Endothelial cell of umbilical vein (primary cell): ENCODE data around the gene PHF2. TPM values are rescaled to one million over a fixed set of nuclear protein-coding genes. Genes with fewer than 3 reads are reported as not detected.

ENCODE experiments used
- BruUV-seq: library from RNA; stranded (reverse); fragments of 400-500 nt; replicated peaks from 2 replicates; lab custom pipeline; 2021; lab: Mats Ljungman, UMichigan
- CTCF ChIA-PET: fragments of 300-600, 350-600 bp; sonication (Branson Sonifier 250); formaldehyde crosslinking; loops from one replicate; lab custom pipeline; 2021; ENCODE audit warnings: antibody characterized with exemption, inconsistent platforms; lab: Charles Lee
- POLR2A ChIA-PET: fragments of 300-600, 350-600 bp; sonication (Branson Sonifier 250); formaldehyde crosslinking; loops from one replicate; lab custom pipeline; 2021; ENCODE audit warnings: antibody characterized with exemption, inconsistent platforms; lab: Charles Lee
- DNase-seq: peaks from one replicate; pipeline ENCODE4 v3.0.0-alpha.2; 2011; ENCODE audit warnings: low read depth, low spot score
- FAIRE-seq: peaks from 2 replicates; lab custom pipeline; 2011; peaks lifted over from hg19 to GRCh38; lab: Jason Lieb, UNC
- H2AFZ ChIP-seq: 2 replicates; pipeline ENCODE4 v1.6.0; 2012; ENCODE audit warnings: low read depth, low read length, control low read depth, inconsistent platforms
- H3K27ac ChIP-seq: 2 replicates; pipeline ENCODE4 v1.5.1; 2011; ENCODE audit warnings: low read depth, mild to moderate bottlenecking, control low read depth, low read length, moderate library complexity; ENCODE audit not compliant: insufficient read depth
- H3K27me3 ChIP-seq, 2 experiments: 2 replicates each; pipeline versions ENCODE4 v1.6.0 to v1.6.1; 2011; ENCODE audit warnings: low read length in 2 of 2, mixed read lengths in 1 of 2; ENCODE audit not compliant: control insufficient read depth in 2 of 2, insufficient read depth in 2 of 2
- H3K36me3 ChIP-seq, 2 experiments: 2 replicates in 1 of 2; 3 replicates in 1 of 2; pipeline ENCODE4 v1.5.1; 2011; ENCODE audit warnings: low read length in 2 of 2, mild to moderate bottlenecking in 1 of 2, moderate library complexity in 1 of 2; ENCODE audit not compliant: control insufficient read depth in 2 of 2, insufficient read depth in 2 of 2; ENCODE audit errors: extremely low read depth in 1 of 2
- H3K4me1 ChIP-seq: 3 replicates; pipeline ENCODE4 v1.5.1; 2011; ENCODE audit warnings: mild to moderate bottlenecking, low read length; ENCODE audit not compliant: control insufficient read depth, insufficient read depth; ENCODE audit errors: extremely low read depth
- H3K4me2 ChIP-seq: 2 replicates; pipeline ENCODE4 v1.6.1; 2011; ENCODE audit warnings: low read length, control low read depth, mixed read lengths; ENCODE audit not compliant: insufficient read depth
- H3K4me3 ChIP-seq, 3 experiments: fragments of 200-600 bp in 1 of 3; sonication (generic), shearing (Covaris generic) in 1 of 3; replicated peaks in 1 of 3; 2 replicates each; pipeline ENCODE4 v1.5.1; 2011 to 2016; ENCODE audit warnings: control low read depth in 3 of 3, low read length in 3 of 3, mild to moderate bottlenecking in 2 of 3, inconsistent platforms in 1 of 3, low read depth in 1 of 3, moderate library complexity in 1 of 3; ENCODE audit not compliant: insufficient read depth in 1 of 3
- H3K79me2 ChIP-seq: 2 replicates; pipeline ENCODE4 v1.6.0; 2012; ENCODE audit warnings: low read length, inconsistent platforms; ENCODE audit not compliant: control insufficient read depth, insufficient read depth
- H3K9ac ChIP-seq: replicated peaks from 2 replicates; pipeline ENCODE3; 2011; ENCODE audit warnings: low read length, control low read depth; ENCODE audit not compliant: insufficient read depth; ENCODE audit errors: extremely low read depth
- H3K9me1 ChIP-seq: replicated peaks from 3 replicates; pipeline ENCODE4 v1.6.0; 2011; ENCODE audit warnings: mild to moderate bottlenecking, low read length; ENCODE audit not compliant: control insufficient read depth, insufficient read depth; ENCODE audit errors: extremely low read depth
- H3K9me3 ChIP-seq: replicated peaks from 2 replicates; pipeline ENCODE4 v1.5.1; 2012; ENCODE audit warnings: low read length, inconsistent platforms; ENCODE audit not compliant: control insufficient read depth, insufficient read depth
- H4K20me1 ChIP-seq: replicated peaks from 2 replicates; pipeline ENCODE3; 2011; ENCODE audit warnings: mild to moderate bottlenecking, low read length; ENCODE audit not compliant: control insufficient read depth, insufficient read depth; ENCODE audit errors: extremely low read depth
- EZH2 ChIP-seq: IDR thresholded peaks from 2 replicates; pipeline ENCODE4 v1.6.1; 2012; ENCODE audit warnings: borderline replicate concordance, low read depth, mild to moderate bottlenecking, moderate library complexity, low read length, inconsistent platforms; ENCODE audit not compliant: severe bottlenecking
- FOS ChIP-seq: IDR thresholded peaks from 2 replicates; pipeline ENCODE4 v1.6.1; 2011; ENCODE audit warnings: mild to moderate bottlenecking, low read length, moderate library complexity, borderline replicate concordance; ENCODE audit not compliant: insufficient read depth
- GATA2 ChIP-seq: IDR thresholded peaks from 2 replicates; pipeline ENCODE4 v1.7.0; 2011; ENCODE audit warnings: low read depth, mild to moderate bottlenecking, moderate library complexity, mixed read lengths, low read length; ENCODE audit not compliant: insufficient read length, insufficient read depth
- JUN ChIP-seq: IDR thresholded peaks from 2 replicates; pipeline ENCODE4 v1.6.1; 2011; ENCODE audit warnings: borderline replicate concordance, low read depth; ENCODE audit not compliant: insufficient read length, insufficient read depth
- MYC ChIP-seq: IDR thresholded peaks from one replicate; pipeline ENCODE4 v1.6.1; 2011; ENCODE audit warnings: mild to moderate bottlenecking, low read depth, low read length
- POLR2A ChIP-seq: IDR thresholded peaks from 2 replicates; pipeline ENCODE4 v1.6.1; 2012; ENCODE audit warnings: low read depth, mild to moderate bottlenecking, control low read depth, low read length
- POLR2AphosphoS5 ChIP-seq: IDR thresholded peaks from 2 replicates; pipeline ENCODE4 v1.6.1; 2012; ENCODE audit warnings: low read depth, mild to moderate bottlenecking, control low read depth, low read length, moderate library complexity; ENCODE audit not compliant: insufficient read depth
- dilution Hi-C: fragments of 300-500 bp; cut with MboI; formaldehyde crosslinking; loops from one replicate; pipeline ENCODE4 v1.15.0; 2019; ENCODE audit warnings: low sequenced_read_pairs; ENCODE audit not compliant: extremely low pct_ligation_motif_present
- intact Hi-C: fragments of 100-400 bp; cut with micrococcal nuclease; formaldehyde crosslinking; loops from one replicate; pipeline ENCODE4 v1.10.0; 2022
- polyA plus RNA-seq, 4 experiments: library from polyadenylated mRNA; depleted of rRNA in 3 of 4; stranded (reverse) in 3 of 4; unstranded in 1 of 4; fragments of >200 nt; gene quantifications; 2 replicates each; pipeline versions ENCODE4 v1.2.1 to v1.2.3, GENCODE V29; 2011 to 2012; ENCODE audit warnings: missing spikeins in 1 of 4
- total RNA-seq: library from RNA; stranded (reverse); gene quantifications from 2 replicates; pipeline ENCODE4 v1.2.3, GENCODE V29; 2021
- TF ChIP-seq, protein P1 (sequence below), 2 donors: IDR thresholded peaks; 1 replicate in 1 of 2; 2 replicates in 1 of 2; pipeline ENCODE4 v1.5.1; 2011; ENCODE audit warnings: low read length in 2 of 2, mild to moderate bottlenecking in 2 of 2, moderate library complexity in 2 of 2, control low read depth in 1 of 2, inconsistent platforms in 1 of 2, low read depth in 1 of 2; ENCODE audit not compliant: insufficient read depth in 1 of 2; ENCODE audit errors: extremely low read depth in 1 of 2
- TF ChIP-seq, protein P2 (sequence below): IDR thresholded peaks from 2 replicates; pipeline ENCODE4 v1.6.1; 2011; ENCODE audit not compliant: insufficient read depth, insufficient read length

The PHF2 gene
- total and polyA plus RNA-seq, 2 donors (not counting 3 experiments of a cell fraction or from before 2014, with no cell fraction given) = 9.8 to 22.5 TPM

DNA sequence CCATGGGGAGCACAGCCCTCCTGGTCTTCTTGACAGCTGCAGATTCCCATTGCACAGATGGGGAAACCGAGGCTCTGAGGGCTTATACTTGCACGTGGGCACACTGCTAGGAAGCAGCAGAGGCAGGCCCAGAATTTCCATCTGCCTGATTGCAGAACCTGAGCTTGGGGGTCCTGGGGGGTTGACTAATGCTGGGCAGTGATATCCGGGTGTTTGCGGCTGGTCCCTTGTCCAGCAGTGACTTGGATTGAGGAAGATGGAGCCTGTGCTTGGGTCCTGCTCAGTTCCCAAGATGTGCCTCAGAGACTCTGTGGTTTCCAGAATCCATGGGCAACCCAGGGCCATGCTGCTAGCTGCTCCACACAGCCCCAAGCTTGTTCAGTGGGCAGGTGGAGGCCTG lies 91.2 kb downstream of the PHF2 start:
- dilution Hi-C loops (no loop called here), intact Hi-C loops (no loop called here)
- CTCF ChIA-PET = no interaction called here

DNA sequence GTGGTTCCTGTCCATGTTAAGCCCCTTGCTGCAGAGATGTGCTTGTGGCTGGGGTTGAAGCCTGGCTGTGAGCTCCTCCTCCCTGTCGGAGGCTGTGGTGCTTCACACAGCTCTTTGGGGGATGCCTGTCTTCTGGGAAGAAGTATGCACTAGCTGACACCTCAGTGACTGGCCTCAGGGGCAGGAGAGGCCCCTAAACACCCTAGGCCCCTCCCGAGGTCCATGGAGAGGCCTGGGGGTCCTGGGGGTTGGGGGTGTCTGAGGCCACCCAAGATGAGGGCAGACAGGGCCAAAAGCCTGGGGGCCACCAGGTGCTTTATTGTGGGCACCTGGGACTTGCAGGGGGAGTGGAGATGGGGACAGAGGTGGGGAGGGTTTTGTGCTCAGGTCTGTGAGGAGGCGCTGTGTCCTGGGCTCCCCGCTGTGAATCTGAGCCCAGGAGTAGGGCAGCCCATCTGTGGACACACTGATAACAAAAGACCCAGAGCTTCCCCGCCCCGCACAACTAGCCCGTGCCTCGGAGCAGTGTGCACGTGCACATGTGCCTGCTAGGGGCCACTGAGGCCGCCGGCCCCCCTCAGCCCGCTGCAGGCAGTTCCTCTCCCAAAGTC lies 92.0 kb downstream of the PHF2 start:
- no peak overlapping the region for H3K27ac ChIP-seq
- H3K36me3 ChIP-seq = peaks cover 0 to 9% of the 10 kb centered on the region in 2 experiments
- H4K20me1 ChIP-seq = no peaks in the 10 kb centered on the region
- no peaks in the 10 kb centered on the region for H3K27me3 ChIP-seq
- no peaks in the 10 kb centered on the region for H3K9me1 ChIP-seq
- H3K4me2 ChIP-seq = no peak overlapping the region
- no peak overlapping the region for H2AFZ ChIP-seq
- POLR2A ChIA-PET = no interaction called here
- DNase-seq (no peak), FAIRE-seq (no peak)
- dilution Hi-C loops (no loop called here), intact Hi-C loops (no loop called here)
- no peaks in the 10 kb centered on the region for H3K79me2 ChIP-seq
- H3K4me1 ChIP-seq = no peaks in the 10 kb centered on the region
- no TSS peak for BruUV-seq
- no peak overlapping the region for H3K4me3 ChIP-seq
- H3K9me3 ChIP-seq = no peaks in the 10 kb centered on the region
- H3K9ac ChIP-seq = no peak overlapping the region
- CTCF ChIA-PET = interaction anchor here (1.2 kb wide), 1 partner anchor 11 kb away, joined by 3 read pairs; no protein-coding TSS in a partner anchor
- TF ChIP-seq MYC (no peak), FOS (no peak), EZH2 (no peak), POLR2A (no peak), POLR2AphosphoS5 (no peak), JUN (no peak), GATA2 (no peak)
- TF ChIP-seq, protein P1, sequence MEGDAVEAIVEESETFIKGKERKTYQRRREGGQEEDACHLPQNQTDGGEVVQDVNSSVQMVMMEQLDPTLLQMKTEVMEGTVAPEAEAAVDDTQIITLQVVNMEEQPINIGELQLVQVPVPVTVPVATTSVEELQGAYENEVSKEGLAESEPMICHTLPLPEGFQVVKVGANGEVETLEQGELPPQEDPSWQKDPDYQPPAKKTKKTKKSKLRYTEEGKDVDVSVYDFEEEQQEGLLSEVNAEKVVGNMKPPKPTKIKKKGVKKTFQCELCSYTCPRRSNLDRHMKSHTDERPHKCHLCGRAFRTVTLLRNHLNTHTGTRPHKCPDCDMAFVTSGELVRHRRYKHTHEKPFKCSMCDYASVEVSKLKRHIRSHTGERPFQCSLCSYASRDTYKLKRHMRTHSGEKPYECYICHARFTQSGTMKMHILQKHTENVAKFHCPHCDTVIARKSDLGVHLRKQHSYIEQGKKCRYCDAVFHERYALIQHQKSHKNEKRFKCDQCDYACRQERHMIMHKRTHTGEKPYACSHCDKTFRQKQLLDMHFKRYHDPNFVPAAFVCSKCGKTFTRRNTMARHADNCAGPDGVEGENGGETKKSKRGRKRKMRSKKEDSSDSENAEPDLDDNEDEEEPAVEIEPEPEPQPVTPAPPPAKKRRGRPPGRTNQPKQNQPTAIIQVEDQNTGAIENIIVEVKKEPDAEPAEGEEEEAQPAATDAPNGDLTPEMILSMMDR (IDR thresholded peaks at IDR 0.05; ENCODE audit: extremely low read depth in 1 of 2, insufficient read depth in 1 of 2, low read depth in 1 of 2, low read length in 2 of 2) = no peak
- TF ChIP-seq, protein P2, sequence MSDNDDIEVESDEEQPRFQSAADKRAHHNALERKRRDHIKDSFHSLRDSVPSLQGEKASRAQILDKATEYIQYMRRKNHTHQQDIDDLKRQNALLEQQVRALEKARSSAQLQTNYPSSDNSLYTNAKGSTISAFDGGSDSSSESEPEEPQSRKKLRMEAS = no peak

More for the DNA sequence above, 91.2 kb downstream of the PHF2 start:
- Histone ChIP-seq H4K20me1 (no peaks in the 10 kb centered on the region), H3K27me3 (no peaks in the 10 kb centered on the region), H3K9me1 (no peaks in the 10 kb centered on the region), H3K9me3 (no peaks in the 10 kb centered on the region), H3K79me2 (no peaks in the 10 kb centered on the region), H3K27ac (no peak overlapping the region), H3K4me3 (no peak overlapping the region), H3K36me3 (peaks cover 0 to 15% of the 10 kb centered on the region in 2 experiments), H3K9ac (no peak overlapping the region), H3K4me2 (no peak overlapping the region), H3K4me1 (no peaks in the 10 kb centered on the region), H2AFZ (no peak overlapping the region)
- TF ChIP-seq POLR2A (no peak), MYC (no peak), JUN (no peak)
- TF ChIP-seq, protein P2 = no peak
- no TSS peak for BruUV-seq
- POLR2A ChIA-PET = no interaction called here
- DNase-seq (no peak), FAIRE-seq (no peak)
